Esophagus (tissue), 2 donors: ENCODE data around the gene MAFB. TPM values are rescaled to one million over a fixed set of nuclear protein-coding genes. Genes with fewer than 3 reads are reported as not detected.

ENCODE experiments used
- H3K27ac ChIP-seq, 2 donors: one replicate each; pipeline ENCODE4 v1.5.1; 2013; ENCODE audit warnings: low read depth in 2 of 2, mild to moderate bottlenecking in 2 of 2, inconsistent platforms in 1 of 2, low read length in 1 of 2, moderate library complexity in 1 of 2
- H3K27me3 ChIP-seq, 2 donors: one replicate each; pipeline ENCODE4 v1.6.1; 2013; ENCODE audit warnings: low read length in 2 of 2, control low read depth in 1 of 2, mild to moderate bottlenecking in 1 of 2; ENCODE audit not compliant: insufficient read depth in 2 of 2, control insufficient read depth in 1 of 2
- H3K36me3 ChIP-seq, 2 donors: one replicate each; pipeline ENCODE4 v1.6.1; 2013; ENCODE audit warnings: low read length in 1 of 2; ENCODE audit not compliant: control insufficient read depth in 2 of 2, insufficient read depth in 2 of 2
- H3K4me1 ChIP-seq, 2 donors: one replicate each; pipeline ENCODE4 v1.6.1; 2013; ENCODE audit warnings: low read length in 1 of 2; ENCODE audit not compliant: control insufficient read depth in 2 of 2, insufficient read depth in 2 of 2
- H3K4me3 ChIP-seq, 2 donors: one replicate each; pipeline ENCODE4 v1.5.1; 2013; ENCODE audit warnings: low read length in 2 of 2, mild to moderate bottlenecking in 2 of 2, low read depth in 1 of 2, moderate library complexity in 1 of 2
- H3K9me3 ChIP-seq, 2 donors: one replicate each; pipeline ENCODE4 v1.6.1; 2013; ENCODE audit warnings: mild to moderate bottlenecking in 2 of 2, low read depth in 1 of 2, low read length in 1 of 2, moderate library complexity in 1 of 2; ENCODE audit not compliant: control insufficient read depth in 2 of 2, insufficient read depth in 1 of 2
- WGBS, 2 donors: extraction: QIAGEN DNeasy Blood & Tissue Kit; methylation state at CpG; one replicate each; pipeline ENCODE4 v1.1.7; 2013; 5-methylcytosine and 5-hydroxymethylcytosine counted together
- polyA plus RNA-seq, 2 donors: library from polyadenylated mRNA; stranded (reverse); fragments of 200-250 nt; gene quantifications; one replicate each; pipeline ENCODE4 v1.2.3, GENCODE V29; 2013
- donor health status: healthy with polysubstance abuse.
- donor health status: Bipolar disorder and iron deficiency.

MAFB gene
- polyA plus RNA-seq, 2 donors, result 13.9 to 18.8 TPM

DNA sequence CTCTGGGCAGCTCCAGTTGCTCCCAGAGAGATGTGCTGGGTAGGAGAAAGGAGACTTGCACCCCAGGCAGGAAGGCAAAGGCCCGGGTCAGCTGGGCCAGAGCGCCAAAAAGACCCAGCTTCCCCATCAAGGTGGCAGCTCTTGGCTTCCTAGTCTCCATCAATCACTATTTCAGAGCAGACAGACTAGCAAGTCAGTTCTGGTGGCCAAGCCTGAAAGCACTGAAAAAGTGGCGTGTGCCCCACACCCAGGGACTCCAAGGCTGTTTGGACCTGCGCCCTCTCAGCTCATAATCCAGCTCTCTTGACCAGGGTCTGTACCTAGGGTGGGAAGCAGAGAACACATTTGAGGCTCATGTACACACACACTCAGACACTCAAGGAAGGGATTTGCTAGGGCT lies 3.7 kb downstream of the MAFB start:
- H3K4me1 ChIP-seq, result peaks cover 6 to 8% of the 10 kb centered on the region in 2 donors
- WGBS, 2 donors, result 79 to 80% methylated on average over 4 of the region's 4 CpGs
- no peaks in the 10 kb centered on the region for H3K27me3 ChIP-seq
- H3K4me3 ChIP-seq, result no peak overlapping the region
- H3K9me3 ChIP-seq, result no peaks in the 10 kb centered on the region
- peak overlapping the region in 1 of 2 donors; percentile 40 for H3K27ac ChIP-seq
- peaks cover 0 to 9% of the 10 kb centered on the region in 2 donors for H3K36me3 ChIP-seq

DNA sequence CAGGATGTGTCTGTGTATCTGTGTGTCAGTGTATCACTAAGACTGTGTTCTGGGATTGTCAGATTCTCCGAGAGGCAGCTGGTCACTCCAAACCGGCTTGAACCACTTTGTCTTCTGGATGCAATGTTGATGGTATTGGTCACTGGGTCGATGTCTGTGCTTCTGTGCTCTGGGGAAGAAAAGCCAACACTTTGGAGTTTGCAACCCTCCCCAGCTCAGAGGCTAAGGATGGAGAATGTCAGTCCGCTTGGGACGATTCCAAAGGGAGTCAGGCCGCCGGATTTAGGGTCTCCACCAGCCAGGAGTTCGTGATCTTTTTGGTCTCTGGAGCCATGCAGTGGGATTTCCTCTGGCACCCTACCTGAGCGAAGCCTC lies 5.2 kb downstream of the MAFB start:
- Histone ChIP-seq H3K4me3 (peak overlapping the region in 1 of 2 donors; percentile 17), H3K4me1 (peaks cover 6 to 8% of the 10 kb centered on the region in 2 donors), H3K9me3 (no peaks in the 10 kb centered on the region), H3K27me3 (no peaks in the 10 kb centered on the region), H3K27ac (no peak overlapping the region), H3K36me3 (peaks cover 0 to 9% of the 10 kb centered on the region in 2 donors)
- 58 to 60% methylated on average over 9 of the region's 9 CpGs for WGBS, 2 donors

DNA sequence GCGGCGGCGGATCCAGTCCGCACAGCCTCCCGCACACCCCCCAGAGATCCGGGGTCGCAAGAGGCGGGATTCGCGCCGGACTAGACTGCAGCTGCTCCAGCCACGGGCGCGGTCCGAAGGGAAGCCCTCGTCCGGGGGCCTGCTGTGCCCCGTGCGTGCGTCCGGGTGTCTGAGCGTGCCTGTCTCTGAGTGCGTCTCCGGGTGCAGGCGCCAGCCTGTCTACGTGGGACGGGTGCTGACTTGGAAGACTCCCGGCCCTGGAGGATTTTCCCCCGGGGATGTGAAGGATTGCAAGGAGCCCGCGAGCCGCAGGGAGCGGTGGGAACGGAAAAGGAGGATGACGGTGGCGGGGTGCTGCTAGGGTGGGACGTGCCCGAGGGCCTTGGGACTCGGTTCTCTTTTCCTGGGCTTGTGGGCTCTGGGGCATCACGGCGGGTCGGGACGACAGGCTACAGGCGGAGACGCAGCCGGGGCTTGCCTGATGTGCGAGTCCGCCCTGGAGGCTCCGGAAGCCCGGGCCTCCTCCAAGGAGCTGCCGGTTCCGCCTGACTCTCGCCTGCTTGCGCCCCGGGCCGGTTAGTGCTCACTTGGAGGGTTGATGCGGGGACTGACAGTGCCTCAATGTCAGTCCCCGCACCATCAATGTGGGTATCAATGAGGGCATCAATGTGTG lies 5.7 kb downstream of the MAFB start:
- H3K27ac ChIP-seq, result peak overlapping the region; percentile 13 to 34
- WGBS, 2 donors, result 14 to 21% methylated on average over 52 to 58 of the region's 58 CpGs
- H3K27me3 ChIP-seq, result no peaks in the 10 kb centered on the region
- H3K9me3 ChIP-seq, result no peaks in the 10 kb centered on the region
- H3K4me1 ChIP-seq, result peaks cover 6 to 8% of the 10 kb centered on the region in 2 donors
- H3K36me3 ChIP-seq, result peaks cover 0 to 9% of the 10 kb centered on the region in 2 donors
- H3K4me3 ChIP-seq, result peak overlapping the region; percentile 13 to 17

DNA sequence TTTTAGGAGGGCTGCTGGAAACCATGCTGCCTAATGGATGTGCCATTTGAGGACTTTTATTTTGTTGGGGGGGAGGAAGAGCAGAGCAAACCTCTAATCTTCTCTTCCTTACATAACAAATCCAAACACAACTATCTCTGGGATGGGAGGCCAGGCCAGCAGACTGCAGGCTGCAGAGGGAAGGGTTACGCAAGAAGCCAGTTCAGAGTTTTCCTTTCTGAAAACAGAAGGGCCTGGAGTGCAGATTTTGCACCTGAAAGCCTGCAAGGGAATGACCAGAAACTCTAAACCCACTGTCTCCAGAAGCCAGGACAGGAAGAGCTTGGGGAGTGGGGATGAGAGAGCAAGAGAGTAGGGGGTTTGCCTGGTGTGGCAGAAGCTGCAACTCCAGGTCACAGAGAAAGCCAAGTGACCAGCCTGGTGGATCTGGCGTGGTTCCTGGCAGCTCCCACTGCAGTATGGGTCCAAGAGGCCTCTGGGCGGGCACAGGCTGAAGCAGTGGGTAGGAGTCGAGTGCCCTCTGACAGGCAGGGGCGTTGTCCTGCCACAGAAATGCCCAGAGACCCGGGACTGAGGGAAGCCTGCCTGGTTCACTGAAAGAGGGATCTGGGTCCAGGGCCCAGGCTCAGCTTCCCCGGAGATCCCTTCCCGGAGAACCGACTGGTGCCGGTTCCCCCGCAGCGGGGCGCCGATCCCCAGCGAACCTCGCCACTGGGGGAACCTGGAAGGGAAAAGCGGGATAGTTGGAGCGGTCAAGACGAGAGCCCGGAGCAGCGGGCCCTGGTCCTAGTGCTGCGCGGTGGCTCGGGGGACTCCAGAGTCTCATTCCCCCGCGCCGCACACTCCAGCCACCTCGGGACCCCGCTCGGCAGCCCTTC lies 6.7 kb downstream of the MAFB start:
- WGBS, 2 donors, result 44 to 65% methylated on average over 29 to 30 of the region's 30 CpGs
- peaks cover 3 to 8% of the 10 kb centered on the region in 2 donors for H3K4me1 ChIP-seq
- no peaks in the 10 kb centered on the region for H3K27me3 ChIP-seq
- H3K9me3 ChIP-seq, result no peaks in the 10 kb centered on the region
- H3K4me3 ChIP-seq, result no peak overlapping the region
- no peak overlapping the region for H3K27ac ChIP-seq
- peaks cover 0 to 9% of the 10 kb centered on the region in 2 donors for H3K36me3 ChIP-seq

DNA sequence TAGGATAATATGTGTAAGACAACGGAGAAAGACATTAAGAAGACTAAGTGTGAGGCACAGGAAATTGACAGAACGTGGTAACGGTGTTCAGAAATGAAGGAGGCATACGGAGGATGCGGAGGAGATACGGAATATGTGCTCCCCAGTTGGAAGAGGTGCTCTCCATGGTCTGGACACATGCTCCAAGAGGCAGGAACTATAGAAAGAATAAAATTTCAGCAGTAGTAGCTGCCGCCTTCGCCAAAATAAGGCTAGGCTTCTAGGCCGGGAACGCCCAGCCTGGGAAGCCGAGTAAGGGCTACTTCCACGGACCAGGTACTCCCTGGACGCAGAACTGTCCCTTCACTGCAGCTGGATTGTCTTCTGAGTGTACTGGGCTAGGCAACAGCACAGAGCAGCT lies 7.4 kb downstream of the MAFB start:
- H3K4me1 ChIP-seq, result peaks cover 3 to 8% of the 10 kb centered on the region in 2 donors
- H3K27me3 ChIP-seq, result no peaks in the 10 kb centered on the region
- WGBS, 2 donors, result 88 to 93% methylated on average over 13 of the region's 13 CpGs
- H3K36me3 ChIP-seq, result peaks cover 0 to 9% of the 10 kb centered on the region in 2 donors
- H3K4me3 ChIP-seq, result no peak overlapping the region
- H3K27ac ChIP-seq, result no peak overlapping the region
- no peaks in the 10 kb centered on the region for H3K9me3 ChIP-seq

DNA sequence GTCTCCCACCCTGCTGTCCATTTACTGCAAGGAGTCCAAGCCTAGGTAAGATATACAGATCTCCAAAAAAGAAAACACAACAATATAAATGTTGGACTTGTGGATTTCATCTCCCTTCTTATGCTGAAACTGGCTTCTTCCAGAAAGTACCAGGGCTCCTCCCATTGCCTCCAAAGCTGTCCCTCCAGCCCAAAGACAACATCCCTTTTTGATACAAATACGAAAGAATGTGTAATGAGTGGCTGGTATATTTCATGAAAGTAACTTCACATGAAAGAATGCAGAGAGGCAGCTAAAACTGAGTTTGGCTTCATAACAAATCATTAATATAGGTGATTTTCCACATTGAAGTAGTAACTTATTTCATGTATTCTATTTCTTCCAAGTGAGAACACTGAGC lies 7.9 kb downstream of the MAFB start:
- no peak overlapping the region for H3K4me3 ChIP-seq
- WGBS, 2 donors, result 76 to 94% methylated on average over 1 of the region's 1 CpG
- H3K9me3 ChIP-seq, result no peaks in the 10 kb centered on the region
- H3K4me1 ChIP-seq, result peaks cover 3 to 8% of the 10 kb centered on the region in 2 donors
- no peak overlapping the region for H3K27ac ChIP-seq
- peaks cover 0 to 9% of the 10 kb centered on the region in 2 donors for H3K36me3 ChIP-seq
- H3K27me3 ChIP-seq, result no peaks in the 10 kb centered on the region

DNA sequence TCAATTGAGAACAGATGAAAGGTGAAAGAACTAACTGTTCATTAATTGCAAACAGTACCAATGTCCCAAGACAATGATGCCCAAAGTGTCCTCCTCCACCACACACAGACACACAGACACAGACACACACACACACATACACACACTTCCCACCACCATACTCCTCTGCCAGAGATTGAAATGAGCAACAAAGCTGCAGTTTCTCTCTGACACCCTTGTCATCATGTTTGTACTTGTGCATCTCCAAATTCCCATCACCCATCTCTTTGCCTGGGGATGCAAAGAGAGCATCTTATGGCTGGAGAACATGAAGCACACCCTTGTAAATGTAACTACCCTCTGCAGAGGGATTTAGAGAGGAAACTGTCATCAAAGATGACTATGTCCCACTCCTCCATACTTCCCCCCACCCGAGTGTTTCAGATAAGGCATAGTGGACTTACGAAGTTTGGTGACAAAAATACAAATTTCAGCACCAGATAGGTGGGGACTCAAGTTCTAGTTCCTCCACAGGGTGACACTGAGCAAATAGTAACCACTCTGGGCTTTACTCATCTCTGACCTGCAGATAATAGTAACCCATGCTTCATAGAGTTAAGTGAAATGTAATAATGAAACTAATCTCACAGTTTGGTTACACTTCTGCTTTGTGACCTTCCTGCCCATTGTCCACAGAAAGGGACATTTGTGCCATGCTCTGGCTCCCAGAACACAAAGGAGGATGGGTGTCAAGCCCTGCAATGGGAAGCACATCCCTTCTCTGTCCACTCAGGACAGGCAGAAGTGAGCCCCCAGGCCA lies 8.7 kb downstream of the MAFB start:
- Histone ChIP-seq H3K27ac (no peak overlapping the region), H3K4me3 (no peak overlapping the region), H3K9me3 (no peaks in the 10 kb centered on the region), H3K27me3 (no peaks in the 10 kb centered on the region), H3K36me3 (peaks cover 0 to 6% of the 10 kb centered on the region in 2 donors), H3K4me1 (peaks cover 2 to 5% of the 10 kb centered on the region in 2 donors)
- WGBS, 2 donors, result 88 to 89% methylated on average over 2 of the region's 2 CpGs

DNA sequence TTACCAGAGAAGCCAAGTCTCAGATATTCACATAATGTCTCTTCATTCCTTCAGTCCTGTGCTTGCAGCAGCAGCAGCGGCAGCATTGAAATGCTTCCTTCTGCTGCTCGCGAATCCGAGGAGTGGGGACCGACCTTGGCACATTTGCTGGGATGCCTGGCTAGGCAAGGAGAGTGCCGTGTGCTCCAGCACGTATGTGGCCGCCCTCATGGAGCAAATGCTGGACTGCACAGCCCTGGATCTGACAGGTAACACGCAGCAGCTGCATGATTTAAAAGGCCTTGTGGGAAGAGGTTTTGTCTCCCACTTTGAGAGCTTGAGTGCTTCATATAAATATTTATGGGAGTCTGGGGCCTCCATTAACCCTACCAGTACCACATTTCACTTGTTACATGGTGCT lies 9.9 kb downstream of the MAFB start:
- no peaks in the 10 kb centered on the region for H3K27me3 ChIP-seq

DNA sequence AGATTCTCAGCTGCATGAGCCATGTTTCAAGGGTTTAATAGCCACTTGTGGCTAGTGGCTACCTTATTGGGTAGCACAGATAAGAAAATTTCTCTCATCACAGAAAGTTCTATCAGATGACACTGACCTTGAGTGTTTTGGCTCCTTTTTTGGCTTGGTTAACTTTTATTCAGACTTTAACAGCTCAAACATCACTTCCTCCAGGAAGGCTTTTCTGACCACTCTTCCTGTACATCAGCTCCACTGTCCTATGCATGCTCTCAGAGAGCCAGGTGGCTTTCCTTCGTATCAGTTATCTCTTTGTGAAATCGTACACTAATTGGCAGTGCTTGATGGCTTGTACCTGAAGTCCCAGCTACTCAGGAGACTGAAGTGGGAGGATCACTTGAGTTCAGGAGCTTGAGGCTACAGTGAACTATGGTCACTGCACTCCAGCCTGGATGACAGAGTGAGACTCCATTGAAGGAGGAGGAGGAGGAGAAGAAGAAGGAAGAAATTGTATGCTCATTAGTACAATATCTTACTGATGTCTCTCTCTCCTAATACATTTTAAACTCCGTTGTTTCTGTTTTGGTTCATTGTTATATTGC lies 10.7 kb downstream of the MAFB start:
- H3K4me3 ChIP-seq, result no peak overlapping the region
- peaks cover 0 to 6% of the 10 kb centered on the region in 2 donors for H3K4me1 ChIP-seq
- H3K9me3 ChIP-seq, result no peaks in the 10 kb centered on the region
- no peak overlapping the region for H3K27ac ChIP-seq
- 64 to 67% methylated on average over 3 of the region's 3 CpGs for WGBS, 2 donors
- no peaks in the 10 kb centered on the region for H3K36me3 ChIP-seq
- no peaks in the 10 kb centered on the region for H3K27me3 ChIP-seq

More for the DNA sequence above, 9.9 kb downstream of the MAFB start:
- Histone ChIP-seq H3K36me3 (no peaks in the 10 kb centered on the region), H3K4me3 (no peak overlapping the region), H3K9me3 (no peaks in the 10 kb centered on the region), H3K27ac (no peak overlapping the region), H3K4me1 (no peaks in the 10 kb centered on the region)
- 79 to 81% methylated on average over 9 of the region's 9 CpGs for WGBS, 2 donors
